Esophagus muscularis mucosa (tissue), 4 donors: Measurements from ENCODE around the gene APH1A. TPM values are rescaled to one million over a fixed set of nuclear protein-coding genes. Genes with fewer than 3 reads are reported as not detected.

Experiments
- DNase-seq: peaks from one replicate; pipeline ENCODE4 v3.0.0-alpha.2; 2017; ENCODE audit errors: extremely low spot score
- H3K27ac ChIP-seq, 4 donors: fragments of 200-600 bp; sonication (generic); replicated peaks in 1 of 4; 1 replicate in 3 of 4; 2 replicates in 1 of 4; pipeline ENCODE4 v1.5.1; 2016 to 2019; ENCODE audit warnings: mild to moderate bottlenecking in 1 of 4
- H3K27me3 ChIP-seq, 4 donors: fragments of 200-600 bp; sonication (generic); one replicate each; pipeline versions ENCODE4 v1.5.1 to v1.6.0; 2016 to 2019
- H3K36me3 ChIP-seq, 4 donors: fragments of 200-600 bp; sonication (generic); one replicate each; pipeline ENCODE4 v1.5.1; 2016 to 2019
- H3K4me1 ChIP-seq, 4 donors: fragments of 200-600 bp; sonication (generic); one replicate each; pipeline ENCODE4 v1.5.1; 2016 to 2019
- H3K4me3 ChIP-seq, 4 donors: fragments of 200-600 bp; sonication (generic); 1 replicate in 2 of 4; 2 replicates in 2 of 4; pipeline ENCODE4 v1.5.1; 2016 to 2019; ENCODE audit warnings: mild to moderate bottlenecking in 4 of 4, moderate library complexity in 1 of 4
- H3K9me3 ChIP-seq, 4 donors: fragments of 200-600 bp; sonication (generic); 1 replicate in 3 of 4; 2 replicates in 1 of 4; pipeline ENCODE4 v1.5.1; 2016 to 2019
- CTCF ChIP-seq, 3 experiments: fragments of 200-600 bp in 2 of 3; fragments of 450-650 bp in 1 of 3; sonication (generic) in 2 of 3; IDR thresholded peaks; one replicate each; pipeline ENCODE4 v1.5.1; 2017 to 2019; ENCODE audit warnings: antibody characterized with exemption in 3 of 3, mild to moderate bottlenecking in 2 of 3, moderate library complexity in 1 of 3
- EP300 ChIP-seq: sonication (generic); formaldehyde crosslinking; IDR thresholded peaks from one replicate; pipeline ENCODE4 v1.6.1; 2017; ENCODE audit warnings: antibody characterized with exemption
- POLR2A ChIP-seq: fragments of 450-650 bp; IDR thresholded peaks from one replicate; pipeline ENCODE4 v1.6.1; 2017; ENCODE audit warnings: antibody characterized with exemption, moderate library complexity, mild to moderate bottlenecking, low read depth
- POLR2AphosphoS5 ChIP-seq, 2 donors: sonication (generic); formaldehyde crosslinking; IDR thresholded peaks; one replicate each; pipeline ENCODE4 v1.6.1; 2017; ENCODE audit warnings: antibody characterized with exemption in 2 of 2
- WGBS: methylation state at CpG from one replicate; pipeline ENCODE4 v1.1.5; 2018; 5-methylcytosine and 5-hydroxymethylcytosine counted together
- intact Hi-C: fragments of 100-400 bp; cut with DNase I; formaldehyde crosslinking; loops from one replicate; pipeline ENCODE4 v1.15.1; 2023
- total RNA-seq, 4 donors: library from RNA; depleted of rRNA; stranded (reverse); fragments of >200 nt; gene quantifications; one replicate each; pipeline versions ENCODE4 v1.1.0 to v1.2.1, GENCODE V29; 2016

Gene APH1A
- total RNA-seq, 4 donors from 2014 or later: 36.1 to 63.5 (median 49.7) TPM

GRCh38 chr1:150288822-150289221, 20.0 kb upstream of the APH1A start:
- no peak overlapping the region for H3K4me3 ChIP-seq
- intact Hi-C loops: no loop called here
- DNase-seq: no peak
- peaks cover 9 to 24% (median 20%) of the 10 kb centered on the region in 4 donors for H3K4me1 ChIP-seq
- H3K9me3 ChIP-seq: no peaks in the 10 kb centered on the region
- no peak overlapping the region for H3K27ac ChIP-seq
- TF ChIP-seq POLR2A (no peak), EP300 (no peak), CTCF (IDR thresholded peaks at IDR 0.05) (no peak), POLR2AphosphoS5 (IDR thresholded peaks at IDR 0.05) (no peak)
- H3K27me3 ChIP-seq: no peaks in the 10 kb centered on the region
- 92% methylated on average over 4 of the region's 4 CpGs for WGBS
- H3K36me3 ChIP-seq: peaks cover 9 to 49% (median 27%) of the 10 kb centered on the region in 4 donors

DNA sequence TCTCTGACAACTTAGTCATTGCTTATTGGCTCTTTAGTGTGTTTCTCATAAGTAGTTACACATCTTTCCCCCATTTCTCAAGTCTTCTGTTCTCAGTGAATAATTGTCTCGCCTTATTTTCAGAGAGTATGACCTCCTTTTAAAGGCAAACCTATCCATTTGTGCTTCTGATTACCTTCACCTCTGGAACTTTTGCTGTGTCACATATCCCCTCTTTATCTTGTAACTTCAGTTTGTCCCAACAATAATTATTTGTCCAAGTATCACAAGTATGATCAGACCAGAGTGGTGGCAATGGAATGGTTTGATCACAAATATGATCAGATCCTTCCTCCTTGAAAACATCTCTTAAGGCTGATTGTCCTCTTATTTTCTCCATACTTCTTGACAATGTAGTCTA, 19.6 kb upstream of the APH1A start:
- intact Hi-C loops: no loop called here
- Histone ChIP-seq H3K9me3 (no peaks in the 10 kb centered on the region), H3K4me3 (no peak overlapping the region), H3K4me1 (peaks cover 12 to 28% (median 24%) of the 10 kb centered on the region in 4 donors), H3K27ac (no peak overlapping the region), H3K27me3 (no peaks in the 10 kb centered on the region), H3K36me3 (peaks cover 9 to 49% (median 27%) of the 10 kb centered on the region in 4 donors)
- DNase-seq: no peak
- TF ChIP-seq POLR2AphosphoS5 (IDR thresholded peaks at IDR 0.05): no peak
- TF ChIP-seq POLR2A: no peak
- TF ChIP-seq EP300: no peak
- no peak for TF ChIP-seq CTCF (IDR thresholded peaks at IDR 0.05)
- whole genome bisulfite sequencing: 89% methylated on average over 1 of the region's 1 CpG

DNA sequence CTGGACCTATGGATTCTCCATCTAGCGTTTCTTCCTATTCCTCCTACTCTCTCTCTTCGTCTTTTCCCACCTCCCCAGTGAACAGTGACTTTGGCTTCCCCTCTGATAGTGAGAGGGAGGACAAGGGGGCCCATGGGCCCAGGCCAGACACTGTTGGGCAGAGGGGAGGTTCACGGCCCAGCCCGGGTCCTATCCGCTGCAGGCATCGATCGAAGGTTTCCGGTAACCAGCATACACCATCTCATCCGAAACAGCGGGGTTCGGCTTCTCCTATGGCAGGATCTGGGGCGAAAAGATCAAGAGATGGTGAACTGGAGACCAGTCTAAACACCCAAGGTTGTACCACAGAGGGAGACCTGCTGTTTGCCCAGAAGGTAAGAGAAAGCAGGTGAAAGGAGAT, 14.4 kb upstream of the APH1A start:
- Histone ChIP-seq H3K27me3 (no peaks in the 10 kb centered on the region), H3K36me3 (peaks cover 9 to 41% (median 24%) of the 10 kb centered on the region in 4 donors), H3K27ac (peak overlapping the region; percentile 91 to 96 (median 95)), H3K9me3 (no peaks in the 10 kb centered on the region), H3K4me1 (peaks cover 23 to 49% (median 46%) of the 10 kb centered on the region in 4 donors), H3K4me3 (peak overlapping the region; percentile 62 to 77 (median 69))
- no peak for TF ChIP-seq POLR2AphosphoS5 (IDR thresholded peaks at IDR 0.05)
- TF ChIP-seq POLR2A: no peak
- no peak for TF ChIP-seq CTCF (IDR thresholded peaks at IDR 0.05)
- no peak for TF ChIP-seq EP300
- no peak for DNase-seq
- WGBS: 68% methylated on average over 12 of the region's 12 CpGs
- intact Hi-C loops: no loop called here

DNA sequence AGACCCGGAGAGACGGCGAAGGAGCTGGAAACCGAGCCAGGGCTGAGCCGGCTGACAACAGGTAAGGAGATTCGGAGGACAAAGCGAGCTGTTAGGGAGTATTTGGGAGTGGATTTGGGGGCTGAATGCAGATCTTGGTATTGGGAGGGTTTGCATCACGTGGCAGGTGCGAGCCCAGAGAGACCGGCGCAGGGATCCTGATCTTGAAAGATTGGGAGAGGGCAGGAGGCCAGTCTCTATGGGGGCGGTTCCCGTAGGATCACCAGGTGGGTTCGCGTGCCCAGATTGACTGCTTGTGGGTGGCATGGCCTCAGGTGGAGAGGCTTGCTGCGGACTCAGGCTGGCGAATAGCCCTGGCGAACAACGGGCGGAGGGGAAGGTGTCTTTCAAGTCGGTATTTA, 13.7 kb upstream of the APH1A start:
- Histone ChIP-seq H3K27me3 (no peaks in the 10 kb centered on the region), H3K9me3 (no peaks in the 10 kb centered on the region), H3K27ac (peak overlapping the region; percentile 91 to 96 (median 95)), H3K4me1 (peaks cover 23 to 49% (median 46%) of the 10 kb centered on the region in 4 donors), H3K4me3 (peak overlapping the region; percentile 62 to 77 (median 69)), H3K36me3 (peaks cover 9 to 34% (median 20%) of the 10 kb centered on the region in 4 donors)
- peak; percentile 37 to 94 for TF ChIP-seq POLR2AphosphoS5 (IDR thresholded peaks at IDR 0.05)
- no peak for TF ChIP-seq EP300
- intact Hi-C loops: no loop called here
- 3% methylated on average over 14 of the region's 21 CpGs for WGBS
- no peak for DNase-seq

- Histone ChIP-seq H3K4me1 (peaks cover 23 to 49% (median 46%) of the 10 kb centered on the region in 4 donors), H3K27ac (peak within 1 kb of the TSS; percentile 91 to 96 (median 95)), H3K36me3 (peaks cover 7 to 28% (median 15%) of the 10 kb centered on the region in 4 donors), H3K27me3 (no peaks in the 10 kb centered on the region), H3K9me3 (no peaks in the 10 kb centered on the region), H3K4me3 (peak within 1 kb of the TSS; percentile 62 to 77 (median 69))
- 2% methylated on average over 40 of the region's 46 CpGs for WGBS
- intact Hi-C loops: loop anchor here (2.0 kb wide), 1 partner anchor 25 kb away; the partner anchor contains the start of gene CA14
- peak; percentile 99 for DNase-seq
- TF ChIP-seq POLR2A: peak; percentile 2
- peak; percentile 88 to 90 for TF ChIP-seq POLR2AphosphoS5 (IDR thresholded peaks at IDR 0.05)
- peak; percentile 81 for TF ChIP-seq EP300
- TF ChIP-seq CTCF (IDR thresholded peaks at IDR 0.05): no peak
Observed at GRCh38 chr1:150281758-150282557, 13.1 kb upstream of the APH1A start, which contains the start of gene CIART. Gene CIART, plus strand, starts transcription at chr1:150282554. Its CDS starts 714 bp downstream, at chr1:150283268.
